Epithelial cell of proximal tubule (primary cell): ENCODE results near the gene MCC. TPM values are rescaled to one million over a fixed set of nuclear protein-coding genes. Genes with fewer than 3 reads are reported as not detected.

Experiments
- DNase-seq: peaks from one replicate; pipeline ENCODE4 v3.0.0-alpha.2; 2011; ENCODE audit warnings: low read depth
- H3K4me3 ChIP-seq: 2 replicates; pipeline ENCODE4 v1.5.1; 2011; ENCODE audit warnings: low read depth, mild to moderate bottlenecking, low read length
- CTCF ChIP-seq: conservative IDR thresholded peaks from 2 replicates; pipeline ENCODE4 v1.5.1; 2012; ENCODE audit warnings: low read depth, mild to moderate bottlenecking, low read length
- total RNA-seq: library from RNA; depleted of rRNA; stranded (reverse); fragments of >200 nt; gene quantifications from 2 replicates; pipeline ENCODE4 v1.2.3, GENCODE V29; 2015

The MCC gene
- total RNA-seq, 1 donor from 2014 or later: 6.3 TPM

DNA sequence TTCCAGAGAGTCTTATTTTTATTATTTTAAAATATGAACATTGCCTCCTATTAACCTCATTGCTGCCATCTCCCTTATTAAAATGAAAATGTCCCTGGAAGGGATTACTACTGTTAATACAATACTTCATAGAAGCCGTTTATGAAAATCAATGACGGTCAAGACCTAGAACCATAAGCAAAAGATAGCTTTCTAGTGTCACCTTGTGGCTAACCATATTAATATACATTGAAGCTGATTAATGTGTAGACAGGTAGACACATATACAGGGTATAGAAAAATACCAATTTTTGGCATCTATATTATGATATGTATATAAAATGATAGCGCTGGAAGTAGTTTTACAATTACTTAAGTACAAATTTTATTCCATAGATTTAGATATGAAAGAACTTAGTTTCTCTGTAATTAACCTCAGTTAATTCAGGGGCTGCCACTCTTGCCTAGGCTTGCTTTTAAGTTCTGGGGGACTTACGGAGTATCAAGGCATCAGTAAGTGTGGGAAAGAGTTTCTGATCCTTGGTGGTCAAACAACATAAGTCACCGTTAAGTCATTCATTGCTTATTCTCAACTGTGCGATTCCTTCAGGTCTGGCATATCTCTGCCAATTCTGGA is 22.7 kb upstream of the MCC start:
- DNase-seq: no peak
- TF ChIP-seq CTCF: peak; percentile 52
- no peak overlapping the region for H3K4me3 ChIP-seq

- DNase-seq: no peak
- TF ChIP-seq CTCF: no peak
- H3K4me3 ChIP-seq: no peak overlapping the region
Measured at GRCh38 chr5:113508756-113509155, 20.5 kb upstream of the MCC start.

DNA sequence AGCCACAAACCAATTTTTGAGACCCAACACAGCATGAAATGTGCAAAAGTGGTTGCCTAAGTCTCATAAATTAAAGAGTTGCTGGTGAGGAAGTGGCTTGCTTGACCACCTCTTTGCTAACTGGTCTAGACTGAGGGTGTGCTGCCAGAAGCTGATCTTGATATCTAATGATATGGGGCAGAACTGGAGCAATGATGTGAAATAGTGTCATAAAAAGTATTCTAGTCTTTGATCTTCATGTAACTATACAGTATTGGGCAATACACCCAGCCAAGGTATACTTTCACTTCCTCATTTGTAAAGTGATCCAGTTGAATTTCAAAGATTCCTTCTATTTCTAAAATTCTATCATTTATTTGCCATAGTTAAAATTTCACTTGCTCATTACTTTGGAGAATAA is 19.3 kb upstream of the MCC start:
- TF ChIP-seq CTCF: no peak
- DNase-seq: no peak
- H3K4me3 ChIP-seq: no peak overlapping the region

DNA sequence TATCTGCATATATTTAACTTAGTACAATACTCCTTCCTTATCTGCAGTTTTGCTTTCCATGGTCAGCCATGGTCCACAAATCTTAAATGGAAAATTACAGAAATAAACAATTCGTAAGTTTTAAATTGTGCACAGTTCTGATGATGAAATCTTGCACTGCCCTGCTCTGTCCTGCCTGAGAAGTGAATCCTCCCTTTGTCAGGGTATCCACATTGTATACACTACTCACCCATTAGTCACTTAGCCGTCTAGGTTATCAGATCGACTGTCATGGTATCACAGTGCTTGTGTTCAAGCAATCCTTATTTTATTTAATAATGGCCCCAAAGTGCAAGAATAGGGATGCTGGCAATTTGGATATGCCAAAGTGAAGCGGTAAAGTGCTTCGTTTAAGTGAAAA is 16.9 kb upstream of the MCC start:
- no peak for TF ChIP-seq CTCF
- H3K4me3 ChIP-seq: no peak overlapping the region
- DNase-seq: no peak

- DNase-seq: no peak
- no peak overlapping the region for H3K4me3 ChIP-seq
- no peak for TF ChIP-seq CTCF
Measured at GRCh38 chr5:113503146-113503545, 14.9 kb upstream of the MCC start.

GRCh38 chr5:113502073-113502472 is 13.8 kb upstream of the MCC start:
- TF ChIP-seq CTCF: no peak

DNA sequence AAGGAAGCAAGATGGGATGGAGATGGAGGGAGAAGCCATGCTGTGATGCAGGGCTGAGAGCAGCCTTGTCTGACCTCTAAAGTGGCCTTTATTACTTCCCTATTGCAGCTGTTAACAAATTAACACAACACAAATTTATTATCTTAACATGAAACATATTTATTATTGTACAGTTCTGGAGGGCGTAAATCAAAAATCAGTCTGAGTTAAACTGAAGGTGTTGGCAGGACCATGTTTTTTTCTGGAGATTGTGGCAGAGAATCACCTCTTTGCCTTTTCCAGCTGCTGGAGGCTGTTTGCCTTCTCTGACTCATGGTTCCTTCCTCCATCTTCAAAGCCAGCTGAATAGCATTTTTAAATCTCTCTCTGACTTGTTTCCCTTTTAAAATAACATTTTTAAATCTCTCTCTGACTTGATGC is 7.2 kb upstream of the MCC start:
- no peak for DNase-seq
- no peak for TF ChIP-seq CTCF
- no peak overlapping the region for H3K4me3 ChIP-seq

More at GRCh38 chr5:113502073-113502472, 13.8 kb upstream of the MCC start:
- H3K4me3 ChIP-seq: no peak overlapping the region
- DNase-seq: no peak
